B cell (primary cell): ENCODE results near the gene MAGI2. TPM values are rescaled to one million over a fixed set of nuclear protein-coding genes. Genes with fewer than 3 reads are reported as not detected.

Source experiments
- ATAC-seq: fragments of 200-7000 bp; cut with Tn5 transposase; one replicate; pipeline ENCODE4 v1.10.0; 2021; ENCODE audit warnings: low read depth, mild to moderate bottlenecking, moderate number of reproducible peaks, moderate library complexity
- CTCF ChIA-PET: fragments of 350-600 bp; sonication (Branson Sonifier 250); formaldehyde crosslinking; loops from one replicate; lab custom pipeline; 2021; ENCODE audit warnings: antibody characterized with exemption, inconsistent platforms; lab: Charles Lee
- POLR2A ChIA-PET: fragments of 350-600 bp; sonication (Branson Sonifier 250); formaldehyde crosslinking; loops from one replicate; lab custom pipeline; 2021; ENCODE audit warnings: antibody characterized with exemption; lab: Charles Lee
- DNase-seq: peaks from one replicate; pipeline ENCODE4 v3.0.0; 2013
- H2AFZ ChIP-seq: 2 replicates; pipeline ENCODE4 v1.6.1; 2012; ENCODE audit warnings: mild to moderate bottlenecking, low read depth, low read length; ENCODE audit not compliant: insufficient read depth, poor library complexity, severe bottlenecking
- H3K27ac ChIP-seq, 2 donors: 1 replicate in 1 of 2; 2 replicates in 1 of 2; pipeline ENCODE4 v1.5.1; 2012 to 2013; ENCODE audit warnings: low read length in 2 of 2, mild to moderate bottlenecking in 2 of 2, moderate library complexity in 1 of 2
- H3K27me3 ChIP-seq, 4 experiments: fragments of 200-600 bp in 1 of 4; sonication (generic) in 1 of 4; replicated peaks in 1 of 4; 1 replicate in 2 of 4; 2 replicates in 2 of 4; pipeline versions ENCODE4 v1.6.1 to v1.7.0; 2013 to 2016; ENCODE audit warnings: low read length in 3 of 4, mild to moderate bottlenecking in 2 of 4, mixed read lengths in 1 of 4, moderate library complexity in 1 of 4; ENCODE audit not compliant: insufficient read depth in 4 of 4, control insufficient read depth in 3 of 4; ENCODE audit errors: control extremely low read depth in 1 of 4
- H3K36me3 ChIP-seq, 2 experiments: replicated peaks in 1 of 2; 1 replicate in 1 of 2; 2 replicates in 1 of 2; pipeline versions ENCODE4 v1.6.1 to v1.7.1; 2013; ENCODE audit warnings: low read length in 1 of 2; ENCODE audit not compliant: insufficient read depth in 2 of 2, control insufficient read depth in 1 of 2; ENCODE audit errors: control extremely low read depth in 1 of 2, extremely low read depth in 1 of 2
- H3K4me1 ChIP-seq, 2 donors: fragments of 200-600 bp in 1 of 2; sonication (generic) in 1 of 2; 1 replicate in 1 of 2; 2 replicates in 1 of 2; pipeline versions ENCODE4 v1.5.1 to v1.6.1; 2013 to 2017; ENCODE audit warnings: low read length in 2 of 2; ENCODE audit not compliant: control insufficient read depth in 2 of 2, insufficient read depth in 2 of 2
- H3K4me2 ChIP-seq: replicated peaks from 2 replicates; pipeline ENCODE3; 2012; ENCODE audit warnings: mild to moderate bottlenecking, low read depth, low read length; ENCODE audit not compliant: poor library complexity, severe bottlenecking
- H3K4me3 ChIP-seq, 5 experiments: fragments of 200-600 bp in 1 of 5; sonication (generic) in 1 of 5; 1 replicate in 3 of 5; 2 replicates in 2 of 5; pipeline versions ENCODE4 v1.5.1 to v1.7.0; 2011 to 2016; ENCODE audit warnings: low read length in 4 of 5, mild to moderate bottlenecking in 4 of 5, low read depth in 2 of 5, control low read depth in 1 of 5, moderate library complexity in 1 of 5; ENCODE audit not compliant: insufficient read depth in 1 of 5; ENCODE audit errors: control extremely low read depth in 1 of 5, extremely low read depth in 1 of 5
- H3K79me2 ChIP-seq: fragments of 200-600 bp; sonication (generic); one replicate; pipeline ENCODE4 v1.6.0; 2016; ENCODE audit warnings: low read length; ENCODE audit not compliant: control insufficient read depth, insufficient read depth
- H3K9ac ChIP-seq: fragments of 200-600 bp; sonication (generic); 2 replicates; pipeline ENCODE4 v1.6.1; 2017; ENCODE audit warnings: mild to moderate bottlenecking, low read length, moderate library complexity
- H3K9me3 ChIP-seq, 3 donors: one replicate each; pipeline versions ENCODE4 v1.6.1 to v1.7.1; 2013; ENCODE audit warnings: low read length in 2 of 3; ENCODE audit not compliant: control insufficient read depth in 2 of 3, insufficient read depth in 1 of 3; ENCODE audit errors: control extremely low read depth in 1 of 3
- H4K20me1 ChIP-seq: 2 replicates; pipeline ENCODE4 v1.6.0; 2012; ENCODE audit warnings: mild to moderate bottlenecking, low read length; ENCODE audit not compliant: insufficient read depth, control insufficient read depth, poor library complexity, severe bottlenecking
- H3K27ac Mint-ChIP-seq: one replicate; pipeline ENCODE4 v1.8.0; 2021; ENCODE audit warnings: mixed read lengths
- H3K27me3 Mint-ChIP-seq: one replicate; pipeline ENCODE4 v1.8.0; 2021; ENCODE audit warnings: mixed read lengths
- H3K4me1 Mint-ChIP-seq: one replicate; pipeline ENCODE4 v1.8.0; 2021; ENCODE audit warnings: mixed read lengths
- H3K4me3 Mint-ChIP-seq: one replicate; pipeline ENCODE4 v1.8.0; 2021; ENCODE audit warnings: mixed read lengths
- H3K9me3 Mint-ChIP-seq: one replicate; pipeline ENCODE4 v1.8.0; 2022; ENCODE audit warnings: mixed read lengths; ENCODE audit not compliant: insufficient read depth
- CTCF ChIP-seq: fragments of 200-600 bp; IDR thresholded peaks from one replicate; pipeline ENCODE4 v1.8.0; 2022; ENCODE audit warnings: antibody characterized with exemption, mild to moderate bottlenecking
- EZH2 ChIP-seq: IDR thresholded peaks from 2 replicates; pipeline ENCODE4 v1.6.1; 2012; ENCODE audit warnings: borderline replicate concordance, low read depth, mild to moderate bottlenecking, moderate library complexity, low read length; ENCODE audit not compliant: insufficient read depth, poor library complexity, severe bottlenecking
- WGBS: methylation state at CpG from one replicate; pipeline ENCODE4 v1.1.5; 2013; ENCODE audit warnings: missing lambda C conversion rate; ENCODE audit not compliant: insufficient coverage; 5-methylcytosine and 5-hydroxymethylcytosine counted together
- intact Hi-C: fragments of 100-400 bp; cut with micrococcal nuclease; formaldehyde crosslinking; loops from one replicate; pipeline ENCODE4 v1.10.0; 2022
- polyA plus RNA-seq: library from polyadenylated mRNA; depleted of rRNA; stranded (reverse); fragments of >200 nt; gene quantifications from 2 replicates; pipeline ENCODE4 v1.2.3, GENCODE V29; 2012
- total RNA-seq, 2 donors: library from RNA; stranded (reverse); fragments of 120-200 nt in 1 of 2; gene quantifications; 1 replicate in 1 of 2; 2 replicates in 1 of 2; pipeline versions ENCODE4 v1.2.3 to v1.2.4, GENCODE V29; 2013 to 2022

Gene MAGI2
- total and polyA plus RNA-seq, 2 donors (not counting 1 experiment from before 2014, with no cell fraction given) = 0.16 to 0.64 TPM

DNA sequence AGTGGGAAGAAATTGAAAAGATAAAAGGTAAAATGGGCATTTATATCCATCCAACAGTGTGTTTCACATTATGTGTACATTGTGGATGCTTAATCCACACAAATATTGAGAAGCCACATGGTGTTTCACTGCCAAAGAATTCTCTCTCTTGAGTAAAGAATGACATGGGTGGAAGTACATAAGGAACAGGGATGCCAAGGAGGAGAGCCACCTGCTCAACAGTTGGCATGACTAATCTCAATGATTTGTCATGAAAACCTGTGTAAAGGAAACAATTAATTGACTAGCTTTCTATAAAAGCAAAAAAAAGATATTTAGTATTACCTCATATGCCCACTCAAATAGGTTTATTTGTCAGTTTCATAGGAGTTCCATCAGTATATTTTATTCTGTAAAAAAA, 43.1 kb downstream of the MAGI2 start:
- H3K4me2 ChIP-seq = no peak overlapping the region
- H4K20me1 ChIP-seq = no peaks in the 10 kb centered on the region
- Mint-ChIP-seq H3K4me1 (no peaks in the 10 kb centered on the region), H3K27me3 (no peaks in the 10 kb centered on the region), H3K27ac (no peak overlapping the region), H3K9me3 (no peaks in the 10 kb centered on the region), H3K4me3 (no peak overlapping the region)
- no peaks in the 10 kb centered on the region for H3K36me3 ChIP-seq
- ATAC-seq = no peak
- intact Hi-C loops = no loop called here
- no peaks in the 10 kb centered on the region for H3K4me1 ChIP-seq
- H3K27ac ChIP-seq = no peak overlapping the region
- no peaks in the 10 kb centered on the region for H3K27me3 ChIP-seq
- no peaks in the 10 kb centered on the region for H3K79me2 ChIP-seq
- no peak for TF ChIP-seq CTCF
- no peak for TF ChIP-seq EZH2
- CTCF ChIA-PET = no interaction called here
- no peak overlapping the region for H3K9ac ChIP-seq
- H2AFZ ChIP-seq = no peak overlapping the region
- DNase-seq = no peak
- POLR2A ChIA-PET = no interaction called here
- H3K9me3 ChIP-seq = no peaks in the 10 kb centered on the region
- no peak overlapping the region for H3K4me3 ChIP-seq

DNA sequence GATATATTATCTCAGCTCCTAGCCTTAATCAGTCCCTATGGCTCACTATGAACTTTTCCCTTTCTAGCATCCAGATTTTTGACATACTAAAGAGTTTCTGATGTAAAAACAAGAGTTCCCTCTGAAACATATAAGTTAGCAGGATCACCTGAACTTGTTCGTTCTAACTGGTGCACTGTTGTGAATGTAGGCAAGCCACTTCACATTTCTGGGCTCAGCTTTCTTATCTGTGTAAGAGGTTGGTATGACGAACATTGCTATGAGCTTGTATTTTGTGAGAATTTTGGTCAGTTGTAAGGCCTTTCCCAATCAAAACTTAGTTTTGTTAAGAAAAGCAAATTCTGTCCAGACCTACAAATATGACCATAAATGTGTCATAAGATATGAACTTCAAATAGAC, 46.1 kb downstream of the MAGI2 start:
- H3K79me2 ChIP-seq = no peaks in the 10 kb centered on the region
- no CpG with 5 or more reads among the region's 2 CpGs for WGBS
- H3K27me3 ChIP-seq = no peaks in the 10 kb centered on the region
- H3K4me2 ChIP-seq = no peak overlapping the region
- H3K4me1 Mint-ChIP-seq = no peaks in the 10 kb centered on the region
- no peaks in the 10 kb centered on the region for H3K4me1 ChIP-seq
- H3K9me3 ChIP-seq = no peaks in the 10 kb centered on the region
- H3K9me3 Mint-ChIP-seq = no peaks in the 10 kb centered on the region
- ChIA-PET CTCF (no interaction called here), POLR2A (no interaction called here)
- DNase-seq (no peak), ATAC-seq (no peak)
- H3K4me3 Mint-ChIP-seq = no peak overlapping the region
- H4K20me1 ChIP-seq = no peaks in the 10 kb centered on the region
- TF ChIP-seq CTCF (no peak), EZH2 (no peak)
- H3K9ac ChIP-seq = no peak overlapping the region
- no peaks in the 10 kb centered on the region for H3K27me3 Mint-ChIP-seq
- H2AFZ ChIP-seq = no peak overlapping the region
- H3K27ac Mint-ChIP-seq = no peak overlapping the region
- intact Hi-C loops = no loop called here
- no peak overlapping the region for H3K4me3 ChIP-seq
- H3K36me3 ChIP-seq = no peaks in the 10 kb centered on the region
- no peak overlapping the region for H3K27ac ChIP-seq
